Pancreas (tissue), 10 donors: Measurements from ENCODE around the gene BRD7. TPM values are rescaled to one million over a fixed set of nuclear protein-coding genes. Genes with fewer than 3 reads are reported as not detected.

Source experiments
- ATAC-seq, 4 donors: fragments of 200-7000 bp; cut with Tn5 transposase; one replicate each; pipeline versions ENCODE4 v1.8.0 to v1.9.1; 2020; ENCODE audit warnings: mild to moderate bottlenecking in 4 of 4, moderate library complexity in 4 of 4
- DNase-seq, 6 donors: peaks; one replicate each; pipeline ENCODE4 v3.0.0-alpha.2; 2020
- FAIRE-seq: peaks from 2 replicates; lab custom pipeline; 2012; peaks lifted over from hg19 to GRCh38; lab: Jason Lieb, UNC
- H3K27ac ChIP-seq, 4 donors: fragments of 200-600 bp; sonication (generic); 1 replicate in 3 of 4; 2 replicates in 1 of 4; pipeline versions ENCODE4 v1.5.0 to v1.8.0; 2020
- H3K27me3 ChIP-seq, 4 donors: fragments of 200-600 bp; one replicate each; pipeline ENCODE4 v1.8.0; 2021
- H3K36me3 ChIP-seq, 3 donors: fragments of 200-600 bp; sonication (generic) in 1 of 3; one replicate each; pipeline versions ENCODE4 v1.5.0 to v1.8.0; 2020 to 2021
- H3K4me1 ChIP-seq, 3 donors: fragments of 200-600 bp; one replicate each; pipeline ENCODE4 v1.8.0; 2021
- H3K4me3 ChIP-seq, 4 donors: fragments of 200-600 bp; sonication (generic) in 2 of 4; one replicate each; pipeline versions ENCODE4 v1.5.0 to v1.8.0; 2020 to 2021
- H3K9me3 ChIP-seq, 4 donors: fragments of 200-600 bp; one replicate each; pipeline ENCODE4 v1.8.0; 2021
- CTCF ChIP-seq, 4 donors: fragments of 200-600 bp; sonication (generic) in 3 of 4; IDR thresholded peaks; one replicate each; pipeline versions ENCODE4 v1.5.0 to v1.8.0; 2021; ENCODE audit warnings: antibody characterized with exemption in 4 of 4
- WGBS, 2 donors: extraction: QIAGEN DNeasy Blood & Tissue Kit; methylation state at CpG; one replicate each; pipeline ENCODE4 v1.1.7; 2013; 5-methylcytosine and 5-hydroxymethylcytosine counted together
- intact Hi-C, 3 donors: fragments of 100-400 bp; cut with DNase I; formaldehyde crosslinking; loops; one replicate each; pipeline versions ENCODE4 v1.11.1 to v1.14.2; 2022
- microRNA-seq, 2 donors: library from miRNA; unstranded; fragments of <30 nt; microRNA quantifications; one replicate each; pipeline versions ENCODE4 to v1.1.0, GENCODE V29; 2019 to 2020
- polyA plus RNA-seq, 2 donors: library from polyadenylated mRNA; stranded (reverse); fragments of 200-250 nt; gene quantifications; one replicate each; pipeline ENCODE4 v1.2.3, GENCODE V29; 2013
- total RNA-seq, 6 donors: library from RNA; stranded (reverse); fragmentation: NEBNext Ultra II Directional in 4 of 6; extraction: Animal tissue kit (Norgen Biotek cat#: 25700) in 4 of 6; gene quantifications; one replicate each; pipeline versions ENCODE4 v1.2.1 to v1.2.4, GENCODE V29; 2021 to 2023
- donor health status: healthy with polysubstance abuse.
- donor health status: DM: no; HTN: no; CAD: no; lungs with moderate emphysema.
- donor health status: DM: no; HTN: no; CAD: no.
- donor health status: control.
- donor health status: control.
- donor health status: Bipolar disorder and iron deficiency.
- donor health status: DM: yes; HTN: yes; CAD: no.
- donor health status: DM: no; HTN: no; CAD: no.
- donor health status: DM: no; HTN: no; CAD: no.
- donor health status: DM: yes; HTN: yes; CAD: no.

The BRD7 gene
- total and polyA plus RNA-seq, 8 donors: 23.4 to 40.4 (median 32.4) TPM

DNA sequence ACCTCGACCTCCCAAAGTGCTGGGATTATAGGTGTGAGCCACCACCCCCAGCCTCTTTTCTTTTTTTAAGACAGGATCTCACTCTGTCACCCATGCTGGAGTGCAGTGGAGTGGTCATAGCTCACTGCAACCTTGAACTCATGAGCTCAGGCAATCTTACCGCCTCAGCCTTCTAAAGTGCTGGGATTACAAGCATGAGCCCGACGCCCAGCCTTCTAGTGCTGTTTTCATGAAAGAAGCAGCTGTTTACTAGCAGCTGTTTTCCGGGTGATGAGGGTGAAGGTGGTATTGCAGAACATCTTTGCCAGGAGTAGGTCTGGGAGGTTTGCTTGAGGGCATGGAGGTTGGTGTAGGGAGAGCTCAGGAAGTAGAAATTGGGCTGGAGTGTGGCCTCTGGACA, 100.4 kb downstream of the BRD7 start:
- TF ChIP-seq CTCF (IDR thresholded peaks at IDR 0.05): no peak
- no peaks in the 10 kb centered on the region for H3K9me3 ChIP-seq
- 71 to 78% methylated on average over 5 of the region's 5 CpGs for WGBS, 2 donors
- FAIRE-seq (no peak), ATAC-seq (no peak), DNase-seq (peak in 1 of 6 donors; percentile 9)
- no peaks in the 10 kb centered on the region for H3K4me1 ChIP-seq
- H3K36me3 ChIP-seq: no peaks in the 10 kb centered on the region
- intact Hi-C loops: no loop called here
- H3K27ac ChIP-seq: no peak overlapping the region
- H3K4me3 ChIP-seq: no peak overlapping the region
- H3K27me3 ChIP-seq: no peaks in the 10 kb centered on the region

DNA sequence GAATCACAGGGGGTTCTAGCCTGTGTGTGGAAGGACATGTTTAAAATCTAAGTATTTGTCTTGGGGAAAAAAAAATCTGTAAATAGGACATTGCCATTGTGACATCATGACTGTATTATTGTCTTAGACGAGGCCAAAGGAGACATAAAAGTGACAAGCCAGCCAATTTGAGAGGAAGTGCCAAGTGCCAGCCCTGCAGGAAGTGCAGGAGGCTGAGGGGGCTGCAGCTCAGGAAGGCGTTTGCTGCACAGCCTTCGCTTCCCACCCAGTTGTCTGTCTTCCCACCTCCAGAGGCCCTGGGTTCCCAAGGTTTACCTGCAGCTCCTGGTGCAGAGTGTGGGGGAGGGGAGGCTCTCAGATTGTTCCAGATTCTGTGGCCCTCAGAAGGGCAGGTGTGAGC, 101.1 kb downstream of the BRD7 start:
- FAIRE-seq (no peak), DNase-seq (peak in 2 of 6 donors; percentile 24 to 26), ATAC-seq (peak in 1 of 4 donors; percentile 25)
- H3K9me3 ChIP-seq: no peaks in the 10 kb centered on the region
- H3K27ac ChIP-seq: peak overlapping the region in 1 of 4 donors; percentile 15
- H3K36me3 ChIP-seq: no peaks in the 10 kb centered on the region
- no peak for TF ChIP-seq CTCF (IDR thresholded peaks at IDR 0.05)
- H3K27me3 ChIP-seq: no peaks in the 10 kb centered on the region
- 66 to 69% methylated on average over 3 of the region's 3 CpGs for WGBS, 2 donors
- no peak overlapping the region for H3K4me3 ChIP-seq
- intact Hi-C loops: no loop called here
- H3K4me1 ChIP-seq: no peaks in the 10 kb centered on the region

DNA sequence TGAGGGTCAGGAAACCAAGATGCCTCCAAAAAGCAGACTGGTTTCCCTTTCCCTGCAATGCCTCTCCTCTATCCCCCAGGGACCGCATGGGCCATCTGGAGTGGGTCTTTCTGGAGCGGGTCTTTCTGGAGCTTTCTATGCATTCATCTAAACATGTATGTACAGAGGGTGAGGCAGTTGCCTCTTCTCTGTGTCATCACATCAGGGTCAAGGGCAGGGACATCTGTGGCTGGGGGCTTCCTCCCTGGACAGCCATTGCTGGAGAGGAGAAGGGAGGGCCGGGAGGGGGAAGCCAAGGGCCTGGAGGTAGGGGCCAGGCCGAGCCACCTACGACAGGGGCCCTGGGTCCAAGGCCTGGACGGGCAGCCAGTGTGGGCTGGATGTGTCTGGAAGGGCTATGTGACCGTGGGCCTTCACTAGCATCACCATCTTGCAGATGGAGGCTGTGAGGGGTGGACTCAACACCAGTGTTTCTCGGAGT, 101.6 kb downstream of the BRD7 start:
- Histone ChIP-seq H3K27me3 (no peaks in the 10 kb centered on the region), H3K4me1 (no peaks in the 10 kb centered on the region), H3K36me3 (no peaks in the 10 kb centered on the region), H3K9me3 (no peaks in the 10 kb centered on the region), H3K4me3 (peak overlapping the region in 1 of 4 donors; percentile 32), H3K27ac (peak overlapping the region in 1 of 4 donors; percentile 15)
- 83% methylated on average over 8 of the region's 8 CpGs for WGBS, 2 donors
- intact Hi-C loops: no loop called here
- peak in 2 of 6 donors; percentile 41 to 43 for DNase-seq
- TF ChIP-seq CTCF (IDR thresholded peaks at IDR 0.05): no peak
- FAIRE-seq: no peak
- ATAC-seq: no peak

DNA sequence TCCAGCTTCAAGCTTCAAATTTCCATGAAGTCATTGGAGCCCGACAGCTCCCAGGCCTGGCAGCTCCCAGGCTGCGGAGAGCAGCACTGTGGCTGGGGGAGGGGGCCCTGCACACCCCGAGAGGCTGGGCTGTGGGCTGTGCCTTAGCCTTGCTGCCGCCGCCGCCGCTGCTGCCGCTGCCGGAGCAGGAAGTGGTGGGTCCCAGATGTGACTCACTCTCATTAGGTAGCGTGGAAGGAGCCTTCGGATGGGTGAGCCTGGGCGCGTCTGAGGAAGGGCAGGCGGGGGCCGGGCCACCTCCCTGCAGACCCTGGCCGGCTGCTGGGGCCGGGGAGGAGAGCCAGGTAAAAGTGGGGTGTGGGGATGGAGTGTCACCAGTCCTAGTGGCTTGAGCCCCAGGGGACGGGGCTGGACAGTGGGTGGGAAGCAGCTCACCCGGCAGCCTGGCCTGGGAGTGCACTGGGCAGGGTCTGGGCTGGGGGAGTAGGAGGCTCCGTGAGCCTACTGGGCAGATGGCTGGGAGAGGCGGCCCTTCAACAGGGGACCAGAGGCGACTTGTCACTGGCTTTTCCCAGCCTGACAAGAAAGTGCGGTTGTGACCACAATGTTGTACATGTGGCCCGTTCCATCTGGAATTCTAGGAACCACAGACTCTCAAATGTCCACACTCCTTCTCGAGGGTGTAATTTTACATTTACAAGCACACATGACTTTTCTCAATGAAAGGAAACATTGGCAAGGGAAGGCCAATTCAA, 102.3 kb downstream of the BRD7 start, which contains the start of gene ADCY7:
ADCY7 (plus strand) TSS at position 215 of the 755 bp plus-strand sequence. CDS start 21,629 bp downstream, outside the sequence.
- H3K4me1 ChIP-seq: no peaks in the 10 kb centered on the region
- H3K27ac ChIP-seq: peak within 1 kb of the TSS in 1 of 4 donors; percentile 19
- WGBS, 2 donors: 68 to 74% methylated on average over 25 of the region's 25 CpGs
- H3K36me3 ChIP-seq: no peaks in the 10 kb centered on the region
- ATAC-seq: peak in 3 of 4 donors; percentile 68 to 83 (median 82)
- no peaks in the 10 kb centered on the region for H3K9me3 ChIP-seq
- peak within 1 kb of the TSS in 1 of 4 donors; percentile 32 for H3K4me3 ChIP-seq
- H3K27me3 ChIP-seq: no peaks in the 10 kb centered on the region
- intact Hi-C loops: no loop called here
- no peak for TF ChIP-seq CTCF (IDR thresholded peaks at IDR 0.05)
- FAIRE-seq: no peak
- DNase-seq: peak in 2 of 6 donors; percentile 55 to 66

Small RNA genes lying within 50 kb of the gene (microRNA-seq; reads per million reads assigned to microRNA genes)
- 0 reads per million in 2 donors for gene MIR6771

Other genes starting within 250 kb of the BRD7 start
- 1 to 10 TPM; 4.3 to 7.2 (median 5.8) TPM for gene TENT4B, start 215.7 kb downstream of the BRD7 start, total RNA-seq
- 1 to 10 TPM; 1.9 to 4.8 TPM for gene TENT4B, start 215.7 kb downstream of the BRD7 start, polyA plus RNA-seq
- gene ADCY7, start 102.4 kb downstream of the BRD7 start, total RNA-seq: 10 to 100 TPM in 1 of 6 donors, 1 to 10 TPM in 5; 1.9 to 21.1 (median 5.6) TPM
- 1 to 10 TPM; 2.3 to 4.0 TPM for gene ADCY7, start 102.4 kb downstream of the BRD7 start, polyA plus RNA-seq
- 1 to 10 TPM; 3.0 to 5.8 (median 5.1) TPM for gene NKD1, start 179.4 kb upstream of the BRD7 start, total RNA-seq
- 1 to 10 TPM in 1 of 2 donors, under 1 TPM in 1; 0.45 to 1.1 TPM for gene NKD1, start 179.4 kb upstream of the BRD7 start, polyA plus RNA-seq